Endothelial cell of umbilical vein (primary cell): Measurements from ENCODE around the gene SLC15A1. TPM values are rescaled to one million over a fixed set of nuclear protein-coding genes. Genes with fewer than 3 reads are reported as not detected.

ENCODE experiments used
- BruUV-seq: library from RNA; stranded (reverse); fragments of 400-500 nt; replicated peaks from 2 replicates; lab custom pipeline; 2021; lab: Mats Ljungman, UMichigan
- CTCF ChIA-PET: fragments of 300-600, 350-600 bp; sonication (Branson Sonifier 250); formaldehyde crosslinking; loops from one replicate; lab custom pipeline; 2021; ENCODE audit warnings: antibody characterized with exemption, inconsistent platforms; lab: Charles Lee
- POLR2A ChIA-PET: fragments of 300-600, 350-600 bp; sonication (Branson Sonifier 250); formaldehyde crosslinking; loops from one replicate; lab custom pipeline; 2021; ENCODE audit warnings: antibody characterized with exemption, inconsistent platforms; lab: Charles Lee
- DNase-seq: peaks from one replicate; pipeline ENCODE4 v3.0.0-alpha.2; 2011; ENCODE audit warnings: low read depth, low spot score
- FAIRE-seq: peaks from 2 replicates; lab custom pipeline; 2011; peaks lifted over from hg19 to GRCh38; lab: Jason Lieb, UNC
- H2AFZ ChIP-seq: 2 replicates; pipeline ENCODE4 v1.6.0; 2012; ENCODE audit warnings: low read depth, low read length, control low read depth, inconsistent platforms
- H3K27ac ChIP-seq: 2 replicates; pipeline ENCODE4 v1.5.1; 2011; ENCODE audit warnings: low read depth, mild to moderate bottlenecking, control low read depth, low read length, moderate library complexity; ENCODE audit not compliant: insufficient read depth
- H3K27me3 ChIP-seq, 2 experiments: 2 replicates each; pipeline versions ENCODE4 v1.6.0 to v1.6.1; 2011; ENCODE audit warnings: low read length in 2 of 2, mixed read lengths in 1 of 2; ENCODE audit not compliant: control insufficient read depth in 2 of 2, insufficient read depth in 2 of 2
- H3K36me3 ChIP-seq, 2 experiments: 2 replicates in 1 of 2; 3 replicates in 1 of 2; pipeline ENCODE4 v1.5.1; 2011; ENCODE audit warnings: low read length in 2 of 2, mild to moderate bottlenecking in 1 of 2, moderate library complexity in 1 of 2; ENCODE audit not compliant: control insufficient read depth in 2 of 2, insufficient read depth in 2 of 2; ENCODE audit errors: extremely low read depth in 1 of 2
- H3K4me1 ChIP-seq: 3 replicates; pipeline ENCODE4 v1.5.1; 2011; ENCODE audit warnings: mild to moderate bottlenecking, low read length; ENCODE audit not compliant: control insufficient read depth, insufficient read depth; ENCODE audit errors: extremely low read depth
- H3K4me2 ChIP-seq: 2 replicates; pipeline ENCODE4 v1.6.1; 2011; ENCODE audit warnings: low read length, control low read depth, mixed read lengths; ENCODE audit not compliant: insufficient read depth
- H3K4me3 ChIP-seq, 3 experiments: fragments of 200-600 bp in 1 of 3; sonication (generic), shearing (Covaris generic) in 1 of 3; replicated peaks in 1 of 3; 2 replicates each; pipeline ENCODE4 v1.5.1; 2011 to 2016; ENCODE audit warnings: control low read depth in 3 of 3, low read length in 3 of 3, mild to moderate bottlenecking in 2 of 3, inconsistent platforms in 1 of 3, low read depth in 1 of 3, moderate library complexity in 1 of 3; ENCODE audit not compliant: insufficient read depth in 1 of 3
- H3K79me2 ChIP-seq: 2 replicates; pipeline ENCODE4 v1.6.0; 2012; ENCODE audit warnings: low read length, inconsistent platforms; ENCODE audit not compliant: control insufficient read depth, insufficient read depth
- H3K9ac ChIP-seq: replicated peaks from 2 replicates; pipeline ENCODE3; 2011; ENCODE audit warnings: low read length, control low read depth; ENCODE audit not compliant: insufficient read depth; ENCODE audit errors: extremely low read depth
- H3K9me1 ChIP-seq: replicated peaks from 3 replicates; pipeline ENCODE4 v1.6.0; 2011; ENCODE audit warnings: mild to moderate bottlenecking, low read length; ENCODE audit not compliant: control insufficient read depth, insufficient read depth; ENCODE audit errors: extremely low read depth
- H3K9me3 ChIP-seq: replicated peaks from 2 replicates; pipeline ENCODE4 v1.5.1; 2012; ENCODE audit warnings: low read length, inconsistent platforms; ENCODE audit not compliant: control insufficient read depth, insufficient read depth
- H4K20me1 ChIP-seq: replicated peaks from 2 replicates; pipeline ENCODE3; 2011; ENCODE audit warnings: mild to moderate bottlenecking, low read length; ENCODE audit not compliant: control insufficient read depth, insufficient read depth; ENCODE audit errors: extremely low read depth
- CTCF ChIP-seq, 2 donors: IDR thresholded peaks; 1 replicate in 1 of 2; 2 replicates in 1 of 2; pipeline ENCODE4 v1.5.1; 2011; ENCODE audit warnings: low read length in 2 of 2, mild to moderate bottlenecking in 2 of 2, moderate library complexity in 2 of 2, control low read depth in 1 of 2, inconsistent platforms in 1 of 2, low read depth in 1 of 2; ENCODE audit not compliant: insufficient read depth in 1 of 2; ENCODE audit errors: extremely low read depth in 1 of 2
- EZH2 ChIP-seq: IDR thresholded peaks from 2 replicates; pipeline ENCODE4 v1.6.1; 2012; ENCODE audit warnings: borderline replicate concordance, low read depth, mild to moderate bottlenecking, moderate library complexity, low read length, inconsistent platforms; ENCODE audit not compliant: severe bottlenecking
- GATA2 ChIP-seq: IDR thresholded peaks from 2 replicates; pipeline ENCODE4 v1.7.0; 2011; ENCODE audit warnings: low read depth, mild to moderate bottlenecking, moderate library complexity, mixed read lengths, low read length; ENCODE audit not compliant: insufficient read length, insufficient read depth
- JUN ChIP-seq: IDR thresholded peaks from 2 replicates; pipeline ENCODE4 v1.6.1; 2011; ENCODE audit warnings: borderline replicate concordance, low read depth; ENCODE audit not compliant: insufficient read length, insufficient read depth
- MAX ChIP-seq: IDR thresholded peaks from 2 replicates; pipeline ENCODE4 v1.6.1; 2011; ENCODE audit not compliant: insufficient read depth, insufficient read length
- MYC ChIP-seq: IDR thresholded peaks from one replicate; pipeline ENCODE4 v1.6.1; 2011; ENCODE audit warnings: mild to moderate bottlenecking, low read depth, low read length
- POLR2AphosphoS5 ChIP-seq: IDR thresholded peaks from 2 replicates; pipeline ENCODE4 v1.6.1; 2012; ENCODE audit warnings: low read depth, mild to moderate bottlenecking, control low read depth, low read length, moderate library complexity; ENCODE audit not compliant: insufficient read depth
- dilution Hi-C: fragments of 300-500 bp; cut with MboI; formaldehyde crosslinking; loops from one replicate; pipeline ENCODE4 v1.15.0; 2019; ENCODE audit warnings: low sequenced_read_pairs; ENCODE audit not compliant: extremely low pct_ligation_motif_present
- intact Hi-C: fragments of 100-400 bp; cut with micrococcal nuclease; formaldehyde crosslinking; loops from one replicate; pipeline ENCODE4 v1.10.0; 2022
- polyA plus RNA-seq, 4 experiments: library from polyadenylated mRNA; depleted of rRNA in 3 of 4; stranded (reverse) in 3 of 4; unstranded in 1 of 4; fragments of >200 nt; gene quantifications; 2 replicates each; pipeline versions ENCODE4 v1.2.1 to v1.2.3, GENCODE V29; 2011 to 2012; ENCODE audit warnings: missing spikeins in 1 of 4
- total RNA-seq: library from RNA; stranded (reverse); gene quantifications from 2 replicates; pipeline ENCODE4 v1.2.3, GENCODE V29; 2021

SLC15A1 gene
- total and polyA plus RNA-seq, 2 donors (not counting 3 experiments of a cell fraction or from before 2014, with no cell fraction given), result not detected

- Histone ChIP-seq H4K20me1 (no peaks in the 10 kb centered on the region), H3K4me3 (no peak overlapping the region), H3K79me2 (no peaks in the 10 kb centered on the region), H2AFZ (no peak overlapping the region), H3K27me3 (peaks cover 8 to 9% of the 10 kb centered on the region in 2 experiments), H3K27ac (no peak overlapping the region), H3K9me1 (no peaks in the 10 kb centered on the region), H3K36me3 (no peaks in the 10 kb centered on the region), H3K9ac (no peak overlapping the region), H3K4me1 (no peaks in the 10 kb centered on the region), H3K9me3 (no peaks in the 10 kb centered on the region), H3K4me2 (no peak overlapping the region)
- FAIRE-seq (no peak), DNase-seq (no peak)
- POLR2A ChIA-PET, result no interaction called here
- dilution Hi-C loops (no loop called here), intact Hi-C loops (no loop called here)
- CTCF ChIA-PET, result no interaction called here
- TF ChIP-seq MAX (no peak), CTCF (IDR thresholded peaks at IDR 0.05; ENCODE audit: extremely low read depth in 1 of 2, insufficient read depth in 1 of 2, low read depth in 1 of 2, low read length in 2 of 2) (no peak), JUN (no peak), MYC (no peak), POLR2AphosphoS5 (no peak), EZH2 (no peak), GATA2 (no peak)
- BruUV-seq, result no TSS peak
Observed at GRCh38 chr13:98786023-98786422, 33.6 kb upstream of the SLC15A1 start.
